NCI-H2081 (cell line): ENCODE measurements around the gene KLF8.
A peak's percentile ranks its signal among the peaks of the same experiment; 100 is the strongest.
"Not testable (repeated sequence)": the region's sequence is repeated elsewhere in the genome, so short reads cannot be mapped to it uniquely, and the experiment has no call there.

Experiments
- DNase-seq, 2 experiments: peaks; one replicate each; lab custom pipeline; 2025; lab: John Stamatoyannopoulos, UW

Gene KLF8

DNA sequence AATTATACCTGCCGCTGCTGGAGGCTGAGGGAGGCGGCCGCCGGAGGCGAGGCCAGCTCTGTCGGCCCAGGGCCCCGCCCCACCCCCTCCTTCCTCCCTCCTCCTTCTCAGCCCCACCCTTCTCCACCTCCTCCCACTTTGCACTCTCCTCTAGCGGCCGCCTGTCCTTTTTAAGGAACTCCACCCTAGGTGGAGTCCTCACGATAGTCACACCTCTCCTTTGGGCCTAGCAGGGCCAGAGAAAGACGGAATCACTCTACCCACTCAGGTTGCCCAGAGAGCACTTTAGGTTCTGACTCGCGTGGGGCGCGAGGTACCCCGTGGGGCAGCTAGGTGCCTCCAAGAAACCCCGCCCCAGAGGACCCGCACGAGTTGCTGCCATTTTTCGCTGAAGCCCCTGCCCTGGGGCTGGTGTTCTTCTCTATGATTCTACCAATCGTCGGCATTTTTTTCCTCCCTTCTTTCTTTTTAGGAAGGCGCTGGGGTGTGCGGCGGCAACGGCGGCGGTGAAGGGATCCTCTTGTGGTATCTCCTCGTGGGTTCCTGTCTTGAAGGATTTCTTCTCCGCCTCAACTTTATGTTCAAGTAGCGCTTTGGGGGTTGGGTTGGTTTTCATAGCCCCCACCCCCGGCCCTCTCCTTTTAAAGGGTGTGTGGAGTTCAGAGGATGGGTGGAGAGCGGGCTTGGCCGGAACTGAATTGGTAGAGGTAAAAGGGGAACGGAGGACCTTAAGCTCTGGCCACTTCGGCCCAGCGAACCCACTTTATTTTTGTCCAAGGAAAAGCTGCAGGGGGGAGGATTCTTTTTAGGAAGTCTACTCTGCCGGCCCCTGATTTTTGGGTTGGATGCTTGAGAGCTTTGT, at the start of gene KLF8:
Gene KLF8, plus strand, starts transcription at position 136 of the 862 bp plus-strand sequence. CDS start 979 bp downstream, outside the sequence.
- DNase-seq = no peak

DNA sequence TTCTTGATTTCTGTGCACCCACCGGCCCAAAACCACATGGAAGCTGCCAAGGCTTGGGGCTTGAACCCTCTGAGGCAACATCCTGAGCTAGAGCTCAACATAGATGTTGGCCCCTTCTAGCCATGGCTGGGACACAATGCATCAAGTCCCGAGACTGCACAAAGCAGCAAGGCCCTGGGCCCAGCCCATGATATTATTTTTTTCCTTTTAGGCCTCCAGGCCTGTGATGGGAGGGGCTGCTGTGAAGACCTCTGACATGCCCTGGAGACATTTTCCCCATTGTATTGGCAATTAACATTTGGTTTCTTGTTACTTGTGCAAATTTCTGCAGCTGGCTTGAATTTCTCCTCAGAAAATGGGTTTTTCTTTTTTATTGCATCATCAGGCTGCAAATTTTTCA, 25.2 kb upstream of the KLF8 start:
- DNase-seq = not testable (repeated sequence)

DNA sequence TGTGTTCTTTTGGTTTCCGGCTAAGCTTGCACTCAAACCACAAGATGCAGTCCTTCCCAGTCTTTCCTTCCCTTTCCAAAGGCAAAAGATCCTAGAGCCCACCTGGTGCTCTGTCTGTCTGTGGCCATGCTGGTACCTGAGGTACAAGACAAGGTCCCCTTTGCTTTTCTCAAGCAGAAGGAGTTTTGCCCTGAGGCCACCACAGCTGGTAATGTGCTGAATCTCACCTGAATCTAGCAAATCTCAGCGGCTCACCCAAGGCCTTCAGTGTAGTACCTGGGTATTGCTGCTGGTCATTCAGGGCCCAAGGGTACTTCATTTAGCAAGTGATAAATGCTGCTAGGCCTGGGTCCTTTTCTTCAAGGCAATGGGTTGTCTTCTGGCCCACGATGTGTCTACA, 20.5 kb upstream of the KLF8 start:
- DNase-seq = no peak

- DNase-seq = no peak
Observed at GRCh38 chrX:56216332-56216731, 15.8 kb upstream of the KLF8 start.

DNA sequence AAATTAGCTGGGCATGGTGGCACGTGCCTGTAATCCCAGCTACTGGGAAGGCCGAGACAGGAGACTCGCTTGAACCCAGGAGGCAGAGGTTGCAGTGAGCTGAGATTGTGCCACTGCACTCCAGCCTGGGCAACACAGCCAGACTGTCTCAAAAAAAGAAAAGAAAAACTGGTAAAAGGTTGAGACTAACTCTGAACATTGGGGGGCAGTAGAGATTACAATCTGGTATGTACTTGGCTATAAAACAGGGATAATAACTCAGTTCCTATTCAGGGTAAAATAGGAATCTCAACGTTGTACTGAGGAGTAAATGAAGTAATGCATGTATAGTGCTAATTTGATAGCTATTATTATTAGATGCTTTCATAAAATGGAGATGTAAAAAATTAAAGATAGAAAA, 12.5 kb upstream of the KLF8 start:
- DNase-seq = no peak

- no peak for DNase-seq
Observed at GRCh38 chrX:56221101-56221500, 11.1 kb upstream of the KLF8 start.

- DNase-seq = no peak
Observed at GRCh38 chrX:56222473-56223000, 9.6 kb upstream of the KLF8 start.

DNA sequence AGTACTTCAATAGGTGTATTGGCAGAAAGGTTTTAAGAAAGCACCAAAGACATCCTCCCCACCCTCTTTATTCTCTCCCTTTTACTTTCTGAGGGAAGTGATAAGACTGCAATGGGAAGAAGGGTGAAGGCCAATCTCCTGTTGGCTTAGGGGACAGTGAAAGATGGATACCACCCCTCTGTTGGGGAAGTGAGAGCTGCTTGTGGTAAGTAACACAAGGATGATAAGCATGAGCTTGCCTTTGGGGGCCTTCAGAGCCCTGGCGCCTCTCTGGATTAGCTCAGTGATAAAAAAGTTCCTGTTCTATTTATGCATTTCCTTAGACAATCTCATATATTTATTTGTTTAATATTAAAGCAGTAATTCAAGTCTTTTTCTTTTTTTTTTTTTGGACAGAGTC, 5.2 kb upstream of the KLF8 start:
- DNase-seq = no peak

DNA sequence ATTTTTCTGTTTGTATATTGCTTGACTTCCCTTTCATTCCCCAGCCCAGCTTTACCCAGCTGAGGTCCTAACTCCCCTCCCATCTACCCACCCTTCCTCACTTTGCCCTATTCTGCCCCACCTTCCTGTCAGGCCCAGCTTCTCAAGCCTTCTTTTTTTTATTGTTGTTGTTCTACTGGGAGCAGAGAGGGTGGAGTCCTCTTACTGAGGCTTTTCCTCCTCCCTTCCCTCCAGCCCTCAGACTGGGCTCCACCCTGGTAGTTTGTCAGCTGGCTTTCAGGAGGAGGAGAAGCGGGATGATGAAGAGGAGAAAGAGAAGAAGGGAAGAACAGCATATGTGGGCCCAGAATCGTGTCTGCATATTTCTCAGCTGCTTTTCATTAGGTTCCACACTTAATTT, 3.2 kb upstream of the KLF8 start:
- no peak for DNase-seq

- no peak for DNase-seq
Observed at GRCh38 chrX:56231537-56232090, 542 bp upstream of the KLF8 start.

DNA sequence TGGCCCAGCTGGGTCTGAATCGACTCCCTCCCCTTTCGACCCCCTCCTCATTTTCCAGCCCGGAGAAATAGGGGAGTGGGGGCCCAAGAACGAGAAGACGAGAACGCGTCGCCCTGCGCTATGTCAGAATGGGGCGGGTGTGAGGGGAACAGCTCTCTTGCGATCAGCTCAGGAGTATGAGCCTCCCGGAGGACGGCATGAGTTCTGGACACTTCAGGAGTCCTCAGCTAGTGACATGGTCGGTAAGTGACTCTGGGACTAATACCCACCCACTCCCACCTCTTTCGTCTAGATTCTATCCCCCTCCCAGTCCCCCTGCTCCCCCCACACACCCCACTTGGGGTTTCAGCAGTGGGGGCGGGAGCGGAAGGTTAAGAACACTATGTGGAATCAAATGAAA, 944 bp downstream of the KLF8 start:
- DNase-seq = no peak

GRCh38 chrX:56233682-56234081, 1.5 kb downstream of the KLF8 start:
- no peak for DNase-seq

- peak; percentile 42 to 46 for DNase-seq
Observed at GRCh38 chrX:56248492-56248891, 16.3 kb downstream of the KLF8 start.

GRCh38 chrX:56253832-56254703, 21.9 kb downstream of the KLF8 start:
- DNase-seq = no peak

GRCh38 chrX:56268888-56269287, 36.7 kb downstream of the KLF8 start:
- DNase-seq = no peak

DNA sequence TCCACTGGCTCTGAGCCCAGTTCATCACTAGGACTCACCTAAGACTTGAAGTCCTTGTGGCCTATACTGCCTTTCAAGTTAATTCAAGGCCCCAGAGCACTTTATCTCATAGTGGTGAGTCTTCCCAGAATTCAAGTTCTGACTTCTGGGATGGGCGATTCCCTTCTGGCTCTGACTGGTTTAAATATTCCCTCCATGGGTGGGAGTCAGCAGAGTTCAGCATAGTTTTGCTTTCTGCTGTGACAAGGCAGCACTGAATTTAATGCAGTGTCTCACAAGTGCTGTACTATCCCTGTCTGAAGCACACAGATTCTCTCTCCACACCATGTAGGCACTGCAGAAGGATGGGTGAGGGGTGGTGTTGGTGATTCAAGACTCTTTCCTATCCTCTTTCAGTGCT, 46.5 kb downstream of the KLF8 start:
- no peak for DNase-seq

DNA sequence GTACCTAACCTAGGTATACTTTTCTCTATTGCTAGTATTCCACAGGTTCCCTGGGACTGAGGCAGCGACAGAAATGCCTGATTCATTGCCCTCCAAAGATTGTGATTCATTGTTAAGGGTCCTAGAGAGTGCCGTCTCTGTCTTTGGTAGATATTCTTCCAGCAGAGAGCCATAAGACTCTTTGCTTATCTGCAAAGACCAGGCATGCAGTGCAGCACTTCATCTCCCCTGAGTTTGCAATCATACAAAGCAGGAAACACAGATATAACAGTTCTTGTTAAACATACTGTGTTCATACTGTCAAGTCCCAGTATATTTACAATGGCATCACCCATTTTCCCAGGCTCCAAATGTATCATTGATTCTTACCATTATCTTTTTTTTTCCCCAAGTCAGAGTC, 47.7 kb downstream of the KLF8 start:
- no peak for DNase-seq

DNA sequence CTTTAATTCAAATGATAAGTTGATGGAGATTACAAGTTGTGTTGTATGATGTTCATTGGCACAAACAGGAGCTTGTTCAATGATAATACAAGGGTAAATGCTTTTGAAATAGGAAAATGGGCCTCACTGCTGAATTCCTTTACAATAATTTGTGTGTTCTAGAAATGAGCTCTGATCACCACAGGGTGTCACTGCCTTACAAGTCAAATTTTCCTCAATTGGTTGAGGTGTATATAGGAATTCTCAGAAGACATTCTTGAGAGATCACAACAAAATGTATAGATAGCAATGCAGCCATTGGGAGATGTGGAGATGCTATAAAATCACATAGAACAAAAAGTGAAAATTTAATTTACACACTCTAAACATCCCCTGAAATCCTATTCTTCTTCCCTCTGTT, 49.6 kb downstream of the KLF8 start:
- DNase-seq = peak in 1 of 2 experiments; percentile 1

DNA sequence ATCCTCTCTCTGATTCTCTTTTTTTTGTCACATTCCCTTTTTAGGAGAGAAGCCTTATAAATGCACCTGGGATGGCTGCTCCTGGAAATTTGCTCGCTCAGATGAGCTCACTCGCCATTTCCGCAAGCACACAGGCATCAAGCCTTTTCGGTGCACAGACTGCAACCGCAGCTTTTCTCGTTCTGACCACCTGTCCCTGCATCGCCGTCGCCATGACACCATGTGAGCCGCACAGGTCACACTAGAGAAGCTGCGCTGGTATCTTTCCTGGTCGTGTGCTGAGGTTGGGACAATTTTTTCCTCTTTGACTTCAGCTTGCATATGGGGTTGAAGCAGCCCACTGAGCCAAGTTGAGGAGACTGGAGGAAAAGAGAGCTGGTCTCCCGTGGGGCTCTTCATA, 52.1 kb downstream of the KLF8 start:
- no peak for DNase-seq

DNA sequence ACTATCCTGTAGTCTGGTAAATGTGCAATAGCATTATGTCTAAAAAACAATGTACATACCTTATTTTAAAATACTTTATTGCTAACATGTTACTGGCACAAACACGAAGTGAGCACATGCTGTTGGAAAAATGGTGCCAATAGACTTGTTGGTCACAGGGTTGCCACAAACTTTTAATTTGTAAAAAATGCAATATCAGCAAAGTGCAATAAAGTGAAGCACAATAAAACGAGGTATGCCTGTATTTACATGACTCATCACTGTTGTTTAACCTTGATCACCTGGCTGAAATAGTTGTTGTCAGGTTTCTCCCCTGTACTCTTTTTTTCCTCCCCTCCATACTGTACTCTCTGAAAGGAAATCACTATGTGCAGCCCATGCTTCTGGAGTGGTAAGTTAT, 56.5 kb downstream of the KLF8 start:
- no peak for DNase-seq

- no peak for DNase-seq
Observed at GRCh38 chrX:56289449-56289848, 57.3 kb downstream of the KLF8 start.

DNA sequence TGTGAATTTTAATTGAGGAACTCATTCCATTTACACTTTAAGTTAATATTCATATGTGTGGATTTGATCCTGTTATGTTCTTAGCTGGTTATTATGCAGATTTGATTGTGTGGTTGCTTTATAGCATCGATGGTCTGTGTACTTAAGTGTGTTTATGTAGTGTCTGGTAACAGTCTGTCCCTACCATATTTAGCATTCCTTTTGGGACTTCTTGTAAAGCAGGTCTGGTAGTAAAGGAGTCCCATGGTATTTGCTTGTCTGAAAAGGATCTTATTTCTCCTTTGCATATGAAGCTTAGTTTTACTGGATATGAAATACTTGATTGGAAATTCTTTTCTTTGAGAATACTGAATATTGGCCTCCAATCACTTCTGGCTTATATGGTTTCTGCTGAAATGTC, 76.6 kb downstream of the KLF8 start:
- no peak for DNase-seq

DNA sequence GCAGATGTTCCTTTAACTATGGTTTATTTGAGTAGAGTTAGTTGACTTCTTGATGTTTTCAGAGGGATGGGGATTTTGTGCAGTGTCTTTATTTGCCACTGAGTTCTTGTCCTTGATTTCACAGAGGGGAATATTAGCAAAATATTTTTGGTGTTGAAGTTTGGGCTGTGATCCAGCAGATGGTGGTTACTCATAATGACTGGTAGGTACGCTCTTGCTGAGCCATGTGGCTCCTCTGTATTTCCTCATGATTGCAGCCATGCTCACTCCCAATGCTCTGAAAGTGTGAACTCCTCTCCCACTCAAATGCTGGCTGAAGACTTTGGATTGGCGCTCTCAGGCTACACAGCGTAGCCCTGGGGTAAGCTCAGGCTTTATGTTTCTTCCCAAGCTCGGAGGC, 77.7 kb downstream of the KLF8 start:
- no peak for DNase-seq
